HG03442 (cell line): ENCODE results near the gene FADS3.

Source experiments
- ATAC-seq: cut with Tn5 transposase; IDR thresholded peaks from one replicate; pipeline ENCODE4 v1.9.1; 2021; ENCODE audit warnings: mild to moderate bottlenecking, moderate library complexity; ENCODE audit not compliant: unreplicated experiment

The FADS3 gene

DNA sequence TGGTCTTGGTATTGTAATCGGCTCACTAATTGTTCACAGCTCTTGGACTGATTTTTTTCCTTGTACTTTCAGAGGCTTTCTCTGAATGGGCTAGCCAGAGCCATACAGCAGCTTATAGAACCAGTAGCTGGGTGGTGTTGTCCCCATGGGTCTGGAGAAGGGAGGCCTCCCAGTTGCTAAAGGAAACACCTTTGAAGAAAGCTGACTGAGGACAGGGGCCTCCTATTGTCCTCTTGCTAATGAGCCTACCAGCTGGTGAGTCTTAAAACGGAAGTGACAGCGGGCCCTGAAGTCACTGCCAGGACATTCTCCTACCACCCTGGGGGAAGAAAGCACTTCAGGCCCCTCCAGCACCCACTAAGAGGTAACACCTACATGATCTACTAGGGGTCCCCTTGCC lies 9.9 kb downstream of the FADS3 start:
- no peak for ATAC-seq

GRCh38 chr11:61880454-61880853 lies 10.9 kb downstream of the FADS3 start:
- no peak for ATAC-seq

DNA sequence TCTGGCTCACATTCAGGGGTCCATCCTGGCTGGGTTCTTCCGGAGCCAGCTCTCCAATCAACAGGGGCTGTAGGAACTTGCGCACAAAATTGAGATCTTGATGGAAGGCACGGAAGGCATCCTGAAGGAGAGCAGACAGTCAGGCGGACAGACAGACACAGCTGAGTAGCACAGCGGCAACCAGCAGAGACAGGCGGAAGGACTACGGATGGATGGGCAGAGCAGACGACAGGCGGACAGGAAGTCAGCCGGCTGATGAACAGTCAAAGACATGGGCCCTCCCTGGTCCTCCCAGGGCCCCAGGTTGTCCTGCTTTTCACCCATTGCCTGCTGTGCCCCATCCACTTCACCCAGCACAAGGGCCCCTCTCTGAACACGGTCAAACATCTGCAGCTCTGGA lies 11.3 kb downstream of the FADS3 start:
- no peak for ATAC-seq

DNA sequence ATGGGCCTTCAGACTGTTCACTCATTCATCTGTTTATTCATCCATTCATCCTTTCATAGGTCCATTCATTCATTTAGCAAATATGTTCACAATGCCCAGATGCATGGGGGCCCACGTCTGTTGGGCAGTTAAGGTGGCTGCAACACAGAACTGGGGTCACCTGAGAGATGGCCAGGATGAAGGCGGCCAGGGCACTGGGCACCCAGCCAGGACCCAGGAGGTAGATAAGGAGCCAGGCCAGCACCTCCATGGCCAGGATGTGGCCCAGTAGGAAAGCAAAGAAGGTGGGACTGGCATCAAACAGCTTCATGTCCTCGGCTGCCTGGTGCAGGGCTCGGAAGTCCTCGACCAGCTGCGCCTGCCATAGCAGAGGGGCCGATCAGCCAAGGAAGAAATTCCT lies 12.2 kb downstream of the FADS3 start:
- ATAC-seq: no peak

- ATAC-seq: no peak
These were observed 15.6 kb downstream of the FADS3 start for GRCh38 chr11:61875698-61876097.

DNA sequence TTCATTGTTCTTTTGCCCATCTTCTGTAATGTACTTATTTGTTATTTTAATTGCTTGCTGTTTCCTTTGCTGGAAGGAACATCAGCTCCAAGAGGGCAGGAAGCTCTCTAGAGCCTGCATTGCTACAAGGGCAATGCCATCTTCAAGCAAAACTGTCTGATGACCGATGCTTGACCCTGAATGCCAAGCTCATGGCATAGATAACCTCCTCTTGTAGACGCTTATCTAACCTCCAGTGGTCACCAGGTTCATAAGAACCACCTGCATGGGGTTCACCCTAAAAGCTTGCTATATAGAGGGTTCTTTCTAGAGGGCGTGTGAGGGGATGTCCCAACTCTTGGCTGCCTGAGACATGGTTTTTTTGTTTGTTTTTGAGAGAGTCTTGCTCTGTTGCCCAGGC lies 16.5 kb downstream of the FADS3 start:
- ATAC-seq: no peak

- no peak for ATAC-seq
These were observed 17.0 kb downstream of the FADS3 start for GRCh38 chr11:61874377-61874809.

GRCh38 chr11:61873588-61874376 lies 17.6 kb downstream of the FADS3 start:
- no peak for ATAC-seq

DNA sequence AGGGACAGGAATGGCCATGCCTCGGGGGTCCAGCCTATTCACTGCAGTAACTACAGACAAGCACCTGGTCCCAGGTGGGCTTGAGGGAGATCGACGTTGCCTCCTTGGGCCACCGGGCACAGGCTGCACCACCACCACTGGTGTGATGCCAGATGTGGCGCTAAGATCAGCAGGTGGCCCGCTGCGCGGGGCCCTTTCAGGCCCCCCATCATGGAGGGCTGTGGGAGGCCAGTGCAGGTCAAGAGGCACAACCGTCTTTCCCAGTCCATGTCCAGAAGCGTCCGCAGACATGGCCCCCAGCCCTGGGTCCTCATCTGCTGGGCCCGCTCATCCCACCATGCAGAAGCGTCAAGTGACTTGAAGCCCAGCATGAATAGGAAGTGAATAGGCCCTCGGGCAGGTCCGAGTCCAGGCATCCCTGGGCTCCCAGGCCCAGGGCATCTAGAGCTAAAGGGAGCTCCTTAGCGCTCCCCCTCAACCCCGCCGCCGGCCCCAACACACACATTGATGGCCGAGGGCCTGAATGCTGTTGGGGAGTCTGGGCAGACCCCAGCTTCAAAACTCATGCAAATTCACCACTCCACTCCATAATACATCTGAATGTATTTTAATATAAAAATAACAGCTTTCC lies 18.3 kb downstream of the FADS3 start:
- ATAC-seq: no peak

DNA sequence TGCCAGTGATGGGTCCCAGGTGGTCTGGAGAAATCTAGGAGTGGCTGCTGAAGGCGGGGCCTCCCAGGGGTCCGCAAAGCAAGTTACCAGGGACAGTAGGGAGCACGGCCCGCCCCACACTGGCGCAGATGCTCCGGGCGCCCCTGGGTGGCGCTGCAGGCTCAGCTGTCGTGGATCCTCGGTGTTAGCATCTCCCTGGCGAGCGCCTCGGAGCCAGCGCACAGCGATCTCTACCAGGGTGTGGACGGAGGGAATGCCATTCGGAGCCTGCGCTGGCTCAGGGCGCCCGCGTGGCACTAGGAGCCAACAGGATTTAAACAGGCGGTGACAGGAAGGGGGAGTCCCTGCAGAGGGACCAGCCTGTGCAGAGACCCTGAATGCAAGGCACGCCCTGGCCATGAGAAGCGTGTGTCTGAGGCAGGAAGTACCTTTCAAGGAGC lies 20.2 kb downstream of the FADS3 start:
- ATAC-seq: peak; percentile 66

GRCh38 chr11:61870541-61871031 lies 20.8 kb downstream of the FADS3 start:
- no peak for ATAC-seq

DNA sequence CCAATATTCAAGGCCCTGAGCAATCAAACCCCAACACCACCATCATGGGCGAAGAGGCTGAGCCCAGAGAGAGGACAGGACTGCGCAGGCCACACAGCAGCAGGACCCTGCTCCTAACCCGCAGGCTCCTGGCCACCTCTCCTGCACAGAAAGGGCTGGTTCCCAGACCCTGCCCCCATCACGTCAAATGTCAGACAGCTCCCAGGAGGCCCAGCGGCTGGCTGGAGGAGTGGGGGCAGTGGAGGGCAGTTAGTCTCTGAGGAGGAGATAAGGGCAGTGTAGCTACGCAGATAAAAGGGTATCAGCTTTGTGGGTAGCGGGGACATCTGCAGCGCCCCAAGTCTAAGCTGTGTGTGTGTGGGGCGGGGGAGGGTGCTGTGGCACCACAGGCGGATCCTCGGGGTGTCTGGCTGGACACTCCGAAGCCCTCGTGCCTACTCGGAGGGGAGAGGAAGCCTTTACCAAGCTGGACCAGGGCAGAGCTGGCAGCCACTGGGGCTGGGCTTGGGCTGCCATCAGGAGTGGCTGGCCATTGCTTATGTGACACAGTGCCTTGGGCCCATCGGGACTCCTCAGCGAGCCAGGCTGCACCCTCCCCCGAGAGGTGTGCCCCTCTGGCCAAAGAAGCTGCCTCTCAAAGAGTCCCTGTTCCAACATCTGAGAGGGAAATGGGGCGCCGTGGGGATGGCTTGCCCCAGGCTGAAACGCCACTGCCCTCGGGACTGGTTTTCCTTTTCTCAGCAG lies 21.5 kb downstream of the FADS3 start:
- ATAC-seq: no peak

- no peak for ATAC-seq
These were observed 22.0 kb downstream of the FADS3 start for GRCh38 chr11:61869429-61869707.

GRCh38 chr11:61868571-61869428 lies 22.5 kb downstream of the FADS3 start:
- ATAC-seq: no peak

- no peak for ATAC-seq
These were observed 24.4 kb downstream of the FADS3 start for GRCh38 chr11:61866958-61867343.

DNA sequence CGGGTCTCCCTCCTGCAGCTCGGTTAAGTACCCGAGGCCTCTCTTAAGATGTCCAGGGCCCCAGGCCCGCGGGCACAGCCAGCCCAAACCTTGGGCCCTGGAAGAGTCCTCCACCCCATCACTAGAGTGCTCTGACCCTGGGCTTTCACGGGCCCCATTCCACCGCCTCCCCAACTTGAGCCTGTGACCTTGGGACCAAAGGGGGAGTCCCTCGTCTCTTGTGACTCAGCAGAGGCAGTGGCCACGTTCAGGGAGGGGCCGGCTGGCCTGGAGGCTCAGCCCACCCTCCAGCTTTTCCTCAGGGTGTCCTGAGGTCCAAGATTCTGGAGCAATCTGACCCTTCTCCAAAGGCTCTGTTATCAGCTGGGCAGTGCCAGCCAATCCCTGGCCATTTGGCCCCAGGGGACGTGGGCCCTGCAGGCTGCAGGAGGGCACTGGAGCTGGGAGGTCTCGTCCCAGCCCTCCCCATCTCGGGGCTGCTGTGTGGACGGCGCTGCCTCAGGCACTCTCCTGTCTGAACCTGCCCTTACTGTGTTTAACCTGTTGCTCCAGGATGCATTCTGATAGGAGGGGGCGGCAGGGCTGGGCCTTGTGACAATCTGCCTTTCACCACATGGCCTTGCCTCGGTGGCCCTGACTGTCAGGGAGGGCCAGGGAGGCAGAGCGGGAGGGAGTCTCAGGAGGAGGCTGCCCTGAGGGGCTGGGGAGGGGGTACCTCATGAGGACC lies 25.0 kb downstream of the FADS3 start:
- ATAC-seq: no peak

DNA sequence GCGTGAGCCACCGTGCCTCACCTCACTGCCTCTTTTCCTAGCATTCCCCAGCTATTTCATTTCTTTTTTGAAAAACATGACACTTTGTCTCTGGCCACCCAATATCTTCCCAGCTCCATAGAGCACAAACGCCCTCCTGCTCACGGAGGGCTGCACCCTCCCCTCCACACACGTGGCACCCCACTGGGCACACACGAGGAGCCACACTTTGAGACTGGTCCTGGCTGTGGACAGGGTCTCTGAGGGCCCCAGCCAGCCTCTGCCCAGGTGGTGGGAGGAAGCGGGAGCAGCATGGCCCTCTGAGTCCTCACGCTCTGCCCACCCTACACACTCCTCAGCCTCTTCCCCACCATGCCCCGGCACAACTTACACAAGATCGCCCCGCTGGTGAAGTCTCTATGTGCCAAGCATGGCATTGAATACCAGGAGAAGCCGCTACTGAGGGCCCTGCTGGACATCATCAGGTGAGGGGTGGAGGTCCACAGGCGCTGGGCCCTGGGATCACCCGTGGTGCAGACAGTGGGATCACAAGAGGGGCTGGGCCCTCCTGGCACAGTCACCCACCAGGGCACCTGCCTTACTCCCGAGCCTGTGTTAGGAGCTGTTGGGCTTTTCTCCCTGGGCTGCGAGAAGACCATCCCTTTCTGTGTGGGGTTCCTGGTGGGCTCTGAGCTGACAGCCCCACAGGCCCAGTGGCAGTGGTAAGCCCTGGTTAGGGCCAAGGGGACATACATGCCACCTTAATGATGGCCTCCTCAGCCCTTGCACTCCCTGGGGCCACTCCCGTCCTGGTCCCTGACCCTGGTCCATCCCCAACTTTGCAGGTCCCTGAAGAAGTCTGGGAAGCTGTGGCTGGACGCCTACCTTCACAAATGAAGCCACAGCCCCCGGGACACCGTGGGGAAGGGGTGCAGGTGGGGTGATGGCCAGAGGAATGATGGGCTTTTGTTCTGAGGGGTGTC lies 26.2 kb downstream of the FADS3 start:
- no peak for ATAC-seq

GRCh38 chr11:61863548-61864081 lies 27.7 kb downstream of the FADS3 start:
- ATAC-seq: no peak
